ENCODE results near the gene HOMER2.

DNA sequence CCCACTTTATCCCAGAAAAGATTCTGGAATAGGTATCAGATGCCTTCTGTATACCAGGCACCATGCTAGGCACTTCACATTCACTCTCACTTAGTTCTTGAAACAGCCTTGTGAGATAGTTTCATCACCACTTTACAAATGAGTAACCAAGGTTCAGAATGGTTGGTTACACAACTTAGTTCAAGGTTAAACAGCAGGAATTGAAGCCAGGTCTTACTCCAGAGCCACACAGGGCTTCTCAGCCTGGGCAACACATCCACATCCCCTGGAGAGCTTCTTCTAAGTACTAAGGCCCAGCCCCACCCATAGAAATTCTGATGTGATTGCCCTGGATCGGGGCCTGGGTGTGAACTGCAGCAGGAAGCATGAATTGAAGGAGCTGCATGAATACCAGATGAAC lies 124.4 kb downstream of the HOMER2 start:
- TF ChIP-seq, protein P1, sequence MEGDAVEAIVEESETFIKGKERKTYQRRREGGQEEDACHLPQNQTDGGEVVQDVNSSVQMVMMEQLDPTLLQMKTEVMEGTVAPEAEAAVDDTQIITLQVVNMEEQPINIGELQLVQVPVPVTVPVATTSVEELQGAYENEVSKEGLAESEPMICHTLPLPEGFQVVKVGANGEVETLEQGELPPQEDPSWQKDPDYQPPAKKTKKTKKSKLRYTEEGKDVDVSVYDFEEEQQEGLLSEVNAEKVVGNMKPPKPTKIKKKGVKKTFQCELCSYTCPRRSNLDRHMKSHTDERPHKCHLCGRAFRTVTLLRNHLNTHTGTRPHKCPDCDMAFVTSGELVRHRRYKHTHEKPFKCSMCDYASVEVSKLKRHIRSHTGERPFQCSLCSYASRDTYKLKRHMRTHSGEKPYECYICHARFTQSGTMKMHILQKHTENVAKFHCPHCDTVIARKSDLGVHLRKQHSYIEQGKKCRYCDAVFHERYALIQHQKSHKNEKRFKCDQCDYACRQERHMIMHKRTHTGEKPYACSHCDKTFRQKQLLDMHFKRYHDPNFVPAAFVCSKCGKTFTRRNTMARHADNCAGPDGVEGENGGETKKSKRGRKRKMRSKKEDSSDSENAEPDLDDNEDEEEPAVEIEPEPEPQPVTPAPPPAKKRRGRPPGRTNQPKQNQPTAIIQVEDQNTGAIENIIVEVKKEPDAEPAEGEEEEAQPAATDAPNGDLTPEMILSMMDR (conservative IDR thresholded peaks at IDR 0.05; ENCODE audit: low read depth in 2 of 2): no peak
- no peak for TF ChIP-seq EZH2 (IDR thresholded peaks at IDR 0.05; ENCODE audit: low read depth, unreplicated experiment)
- no peak for TF ChIP-seq CREB1 (CRISPR knock-in tag; IDR thresholded peaks at IDR 0.05; ENCODE audit: low read depth)

Data from GM23338 (cell line).